Keratinocyte (primary cell): ENCODE measurements around the gene GCC1. TPM values are rescaled to one million over a fixed set of nuclear protein-coding genes. Genes with fewer than 3 reads are reported as not detected.

ENCODE experiments used
- DNase-seq: peaks from one replicate; pipeline ENCODE4 v3.0.0-alpha.2; 2011; ENCODE audit warnings: low read depth, missing footprints, low spot score
- FAIRE-seq: peaks from 2 replicates; lab custom pipeline; 2011; peaks lifted over from hg19 to GRCh38; lab: Jason Lieb, UNC
- H2AFZ ChIP-seq: 2 replicates; pipeline ENCODE4 v1.6.0; 2012; ENCODE audit warnings: low read length, control low read depth, inconsistent platforms; ENCODE audit not compliant: control insufficient read depth
- H3K27ac ChIP-seq: 2 replicates; pipeline ENCODE4 v1.5.1; 2011; ENCODE audit warnings: low read length; ENCODE audit not compliant: control insufficient read depth, insufficient read depth
- H3K27me3 ChIP-seq: 3 replicates; pipeline ENCODE4 v1.6.0; 2011; ENCODE audit warnings: low read length; ENCODE audit not compliant: control insufficient read depth, insufficient read depth; ENCODE audit errors: extremely low read depth
- H3K36me3 ChIP-seq, 2 experiments: 2 replicates in 1 of 2; 3 replicates in 1 of 2; pipeline ENCODE4 v1.5.1; 2011; ENCODE audit warnings: low read length in 2 of 2, mild to moderate bottlenecking in 1 of 2; ENCODE audit not compliant: control insufficient read depth in 2 of 2, insufficient read depth in 2 of 2; ENCODE audit errors: extremely low read depth in 1 of 2
- H3K4me1 ChIP-seq: 3 replicates; pipeline ENCODE4 v1.5.1; 2011; ENCODE audit warnings: low read length; ENCODE audit not compliant: control insufficient read depth, insufficient read depth; ENCODE audit errors: extremely low read depth
- H3K4me2 ChIP-seq: 3 replicates; pipeline ENCODE4 v1.6.0; 2011; ENCODE audit warnings: low read depth, low read length; ENCODE audit not compliant: control insufficient read depth, insufficient read depth; ENCODE audit errors: extremely low read depth
- H3K4me3 ChIP-seq, 3 experiments: fragments of 200-600 bp in 1 of 3; sonication (generic) in 1 of 3; 2 replicates in 2 of 3; 3 replicates in 1 of 3; pipeline ENCODE4 v1.5.1; 2011 to 2016; ENCODE audit warnings: low read length in 3 of 3, mild to moderate bottlenecking in 3 of 3, control low read depth in 2 of 3, inconsistent platforms in 1 of 3, low read depth in 1 of 3, mixed read lengths in 1 of 3, mixed run types in 1 of 3, moderate library complexity in 1 of 3; ENCODE audit not compliant: control insufficient read depth in 2 of 3, insufficient read depth in 2 of 3; ENCODE audit errors: extremely low read depth in 1 of 3
- H3K79me2 ChIP-seq: 2 replicates; pipeline ENCODE4 v1.6.0; 2012; ENCODE audit warnings: low read length; ENCODE audit not compliant: control insufficient read depth, insufficient read depth
- H3K9ac ChIP-seq: 3 replicates; pipeline ENCODE4 v1.6.0; 2011; ENCODE audit warnings: low read length; ENCODE audit not compliant: control insufficient read depth, insufficient read depth; ENCODE audit errors: extremely low read depth
- H3K9me1 ChIP-seq: 3 replicates; pipeline ENCODE4 v1.6.0; 2011; ENCODE audit warnings: low read length; ENCODE audit not compliant: control insufficient read depth, insufficient read depth; ENCODE audit errors: extremely low read depth
- H3K9me3 ChIP-seq: 2 replicates; pipeline ENCODE4 v1.5.1; 2012; ENCODE audit warnings: low read depth, low read length; ENCODE audit not compliant: control insufficient read depth
- H4K20me1 ChIP-seq: 3 replicates; pipeline ENCODE4 v1.6.0; 2011; ENCODE audit warnings: low read length; ENCODE audit not compliant: control insufficient read depth, insufficient read depth; ENCODE audit errors: extremely low read depth
- CTCF ChIP-seq, 3 experiments: IDR thresholded peaks in 1 of 3; conservative IDR thresholded peaks in 1 of 3; optimal IDR thresholded peaks in 1 of 3; 2 replicates in 2 of 3; 3 replicates in 1 of 3; pipeline versions ENCODE3 to v1.5.1; 2011; ENCODE audit warnings: low read length in 3 of 3, mild to moderate bottlenecking in 3 of 3, moderate library complexity in 2 of 3, control low read depth in 1 of 3, inconsistent platforms in 1 of 3; ENCODE audit not compliant: insufficient read depth in 2 of 3; ENCODE audit errors: extremely low read depth in 1 of 3
- EZH2 ChIP-seq: IDR thresholded peaks from one replicate; pipeline ENCODE4 v1.6.1; 2012; ENCODE audit warnings: inconsistent platforms, mild to moderate bottlenecking, low read length, moderate library complexity
- dilution Hi-C: fragments of 300-500 bp; cut with MboI; formaldehyde crosslinking; loops from one replicate; pipeline ENCODE4 v1.7.0; 2020; ENCODE audit warnings: low sequenced_read_pairs; ENCODE audit not compliant: extremely low pct_ligation_motif_present
- polyA plus RNA-seq, 5 experiments: library from polyadenylated mRNA; depleted of rRNA in 3 of 5; stranded (reverse) in 3 of 5; stranded (forward) in 1 of 5; unstranded in 1 of 5; fragments of >200 nt; gene quantifications; 1 replicate in 1 of 5; 2 replicates in 3 of 5; 3 replicates in 1 of 5; pipeline versions ENCODE4 v1.2.1 to v1.2.3, GENCODE V29; 2011 to 2012; ENCODE audit warnings: missing spikeins in 2 of 5, low read depth in 1 of 5, low replicate concordance in 1 of 5

GCC1 gene
- polyA plus RNA-seq, 1 donor (not counting 4 experiments of a cell fraction or from before 2014, with no cell fraction given): 8.9 TPM

DNA sequence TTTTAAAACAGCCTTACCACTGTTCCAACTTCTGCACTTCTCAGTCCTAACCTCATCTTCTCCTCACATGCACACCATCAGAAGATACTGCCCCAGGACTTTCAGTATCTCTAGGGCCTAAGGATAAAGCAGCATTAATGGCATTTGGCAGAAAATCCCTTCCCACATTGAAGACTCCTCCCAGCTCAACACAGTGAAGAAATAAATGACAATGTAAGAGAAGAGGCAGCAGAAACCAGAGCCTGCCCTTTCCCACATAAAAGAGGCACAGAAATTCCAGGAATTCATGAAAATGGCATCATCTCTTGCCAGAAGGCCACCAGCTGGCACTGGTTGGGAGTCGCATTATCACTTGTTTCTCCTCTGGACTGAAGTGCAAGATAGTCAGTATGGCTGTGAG, 3.7 kb downstream of the GCC1 start:
- dilution Hi-C loops: no loop called here
- no peak overlapping the region for H3K9ac ChIP-seq
- TF ChIP-seq CTCF (optimal IDR thresholded peaks at IDR 0.05 in 1 of 3, IDR thresholded peaks at IDR 0.05 in 1 of 3, conservative IDR thresholded peaks at IDR 0.05 in 1 of 3; ENCODE audit: extremely low read depth in 1 of 3, insufficient read depth in 2 of 3, low read length in 3 of 3) (no peak), EZH2 (no peak)
- peaks cover 13 to 14% of the 10 kb centered on the region in 2 experiments for H3K36me3 ChIP-seq
- peaks cover 35% of the 10 kb centered on the region for H3K79me2 ChIP-seq
- no peak for FAIRE-seq
- H3K4me2 ChIP-seq: no peak overlapping the region
- peaks cover 5% of the 10 kb centered on the region for H3K9me1 ChIP-seq
- no peaks in the 10 kb centered on the region for H4K20me1 ChIP-seq
- DNase-seq: no peak
- no peak overlapping the region for H3K4me3 ChIP-seq
- no peak overlapping the region for H2AFZ ChIP-seq
- no peaks in the 10 kb centered on the region for H3K27me3 ChIP-seq
- no peaks in the 10 kb centered on the region for H3K9me3 ChIP-seq
- H3K4me1 ChIP-seq: peaks cover 30% of the 10 kb centered on the region
- no peak overlapping the region for H3K27ac ChIP-seq

DNA sequence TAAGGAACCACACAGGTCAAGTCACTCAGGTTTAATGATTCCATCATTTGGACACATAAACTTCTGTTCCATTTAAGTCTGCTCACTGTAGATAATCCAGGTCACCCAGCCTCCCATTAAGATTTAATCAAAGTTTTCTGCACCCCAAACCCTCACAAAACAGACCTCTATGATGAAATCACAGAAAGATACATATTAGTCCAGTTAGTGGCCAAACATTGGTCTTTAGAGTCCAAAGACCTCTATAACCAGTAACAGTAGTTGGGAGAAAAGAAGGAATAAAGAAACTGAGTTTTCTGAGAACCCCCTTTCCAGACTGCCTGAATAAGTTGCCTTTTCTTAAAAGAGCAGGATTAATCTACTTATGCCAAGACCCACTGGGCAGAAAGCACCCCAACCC, 4.8 kb downstream of the GCC1 start:
- dilution Hi-C loops: no loop called here
- H4K20me1 ChIP-seq: no peaks in the 10 kb centered on the region

More for the DNA sequence above, 4.8 kb downstream of the GCC1 start:
- Histone ChIP-seq H3K36me3 (peaks cover 13 to 14% of the 10 kb centered on the region in 2 experiments), H3K79me2 (peaks cover 35% of the 10 kb centered on the region), H3K27me3 (no peaks in the 10 kb centered on the region), H3K9ac (no peak overlapping the region), H3K4me2 (no peak overlapping the region), H3K9me1 (peaks cover 5% of the 10 kb centered on the region), H3K4me1 (peaks cover 21% of the 10 kb centered on the region), H2AFZ (no peak overlapping the region), H3K9me3 (no peaks in the 10 kb centered on the region), H3K4me3 (no peak overlapping the region), H3K27ac (no peak overlapping the region)
- FAIRE-seq (no peak), DNase-seq (no peak)
- TF ChIP-seq EZH2 (no peak), CTCF (optimal IDR thresholded peaks at IDR 0.05 in 1 of 3, IDR thresholded peaks at IDR 0.05 in 1 of 3, conservative IDR thresholded peaks at IDR 0.05 in 1 of 3; ENCODE audit: extremely low read depth in 1 of 3, insufficient read depth in 2 of 3, low read length in 3 of 3) (no peak)
